ENCODE results near the gene SRP19. TPM values are rescaled to one million over a fixed set of nuclear protein-coding genes. Genes with fewer than 3 reads are reported as not detected.
A peak's percentile ranks its signal among the peaks of the same experiment; 100 is the strongest.

The SRP19 gene
- total and polyA plus RNA-seq, 5 donors from 2014 or later = 41.0 to 215 (median 173) TPM

- DNase-seq (no peak), ATAC-seq (ENCODE audit: low read depth in 2 of 2) (no peak)
- no peaks in the 10 kb centered on the region for H3K9me3 Mint-ChIP-seq
- H3K4me1 ChIP-seq (ENCODE audit: control insufficient read depth, insufficient read depth, low read length, poor library complexity, severe bottlenecking) = peaks cover 7% of the 10 kb centered on the region
- no peaks in the 10 kb centered on the region for H3K9me3 ChIP-seq (ENCODE audit: control insufficient read depth in 2 of 2, low read length in 2 of 2)
- no peak overlapping the region for H3K27ac ChIP-seq (ENCODE audit: insufficient read depth, low read length, poor library complexity, severe bottlenecking)
- no peak overlapping the region for H3K4me3 Mint-ChIP-seq
- peaks cover 44% of the 10 kb centered on the region for H3K36me3 ChIP-seq (ENCODE audit: control insufficient read depth, insufficient read depth, low read length)
- H3K4me1 Mint-ChIP-seq = peaks cover 26 to 49% (median 40%) of the 10 kb centered on the region in 4 donors
- H3K27ac Mint-ChIP-seq = peak overlapping the region in 1 of 3 donors; percentile 34
- H3K27me3 ChIP-seq (ENCODE audit: control insufficient read depth, insufficient read depth, low read length) = no peaks in the 10 kb centered on the region
- no peaks in the 10 kb centered on the region for H3K27me3 Mint-ChIP-seq
- peaks cover 30% of the 10 kb centered on the region for H3K36me3 Mint-ChIP-seq
- no peak overlapping the region for H3K4me3 ChIP-seq (ENCODE audit: low read depth, low read length)
Observed at GRCh38 chr5:112870966-112871365, 9.9 kb downstream of the SRP19 start.

DNA sequence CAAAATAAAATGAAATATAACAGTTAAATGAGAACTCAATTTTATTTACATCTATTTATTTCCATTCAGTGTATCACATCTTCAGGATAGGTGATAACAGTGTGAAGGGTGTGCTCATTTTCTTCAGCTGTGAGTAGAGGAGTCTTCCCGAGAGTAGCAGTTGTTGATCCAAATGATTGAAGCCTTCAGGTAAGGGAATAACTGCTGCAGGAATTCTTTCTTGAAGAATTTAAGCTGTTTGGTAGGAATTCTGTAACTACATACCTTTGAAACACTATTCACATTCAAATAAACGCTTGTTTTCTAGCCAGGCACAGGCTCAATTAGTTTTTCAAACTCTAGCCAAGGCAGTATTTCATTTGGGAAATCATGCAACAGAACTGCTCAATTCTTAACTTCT is 15.3 kb downstream of the SRP19 start:
- Mint-ChIP-seq H3K4me1 (peaks cover 28 to 45% (median 36%) of the 10 kb centered on the region in 4 donors), H3K4me3 (no peak overlapping the region), H3K27me3 (no peaks in the 10 kb centered on the region), H3K27ac (peak overlapping the region in 2 of 3 donors; percentile 67 to 94), H3K36me3 (peaks cover 19% of the 10 kb centered on the region), H3K9me3 (no peaks in the 10 kb centered on the region)
- H3K4me3 ChIP-seq (ENCODE audit: low read depth, low read length) = no peak overlapping the region
- no peak for ATAC-seq (ENCODE audit: low read depth in 2 of 2)
- H3K4me1 ChIP-seq (ENCODE audit: control insufficient read depth, insufficient read depth, low read length, poor library complexity, severe bottlenecking) = peaks cover 30% of the 10 kb centered on the region
- H3K36me3 ChIP-seq (ENCODE audit: control insufficient read depth, insufficient read depth, low read length) = peaks cover 32% of the 10 kb centered on the region
- H3K9me3 ChIP-seq (ENCODE audit: control insufficient read depth in 2 of 2, low read length in 2 of 2) = no peaks in the 10 kb centered on the region
- no peak overlapping the region for H3K27ac ChIP-seq (ENCODE audit: insufficient read depth, low read length, poor library complexity, severe bottlenecking)
- H3K27me3 ChIP-seq (ENCODE audit: control insufficient read depth, insufficient read depth, low read length) = no peaks in the 10 kb centered on the region
- no peak for DNase-seq

GRCh38 chr5:112878101-112878500 is 17.0 kb downstream of the SRP19 start:
- H3K36me3 ChIP-seq (ENCODE audit: control insufficient read depth, insufficient read depth, low read length) = peaks cover 44% of the 10 kb centered on the region
- ATAC-seq (ENCODE audit: low read depth in 2 of 2) (no peak), DNase-seq (no peak)
- no peaks in the 10 kb centered on the region for H3K27me3 ChIP-seq (ENCODE audit: control insufficient read depth, insufficient read depth, low read length)
- Mint-ChIP-seq H3K27ac (peak overlapping the region; percentile 38 to 94 (median 70)), H3K9me3 (no peaks in the 10 kb centered on the region), H3K36me3 (peaks cover 16% of the 10 kb centered on the region), H3K4me3 (peak overlapping the region in 1 of 4 donors; percentile 3), H3K27me3 (no peaks in the 10 kb centered on the region), H3K4me1 (peaks cover 22 to 40% (median 32%) of the 10 kb centered on the region in 4 donors)
- H3K9me3 ChIP-seq (ENCODE audit: control insufficient read depth in 2 of 2, low read length in 2 of 2) = no peaks in the 10 kb centered on the region
- peak overlapping the region; percentile 55 for H3K27ac ChIP-seq (ENCODE audit: insufficient read depth, low read length, poor library complexity, severe bottlenecking)
- peaks cover 30% of the 10 kb centered on the region for H3K4me1 ChIP-seq (ENCODE audit: control insufficient read depth, insufficient read depth, low read length, poor library complexity, severe bottlenecking)
- H3K4me3 ChIP-seq (ENCODE audit: low read depth, low read length) = peak overlapping the region; percentile 63

GRCh38 chr5:112878760-112879159 is 17.7 kb downstream of the SRP19 start:
- Histone ChIP-seq H3K36me3 (ENCODE audit: control insufficient read depth, insufficient read depth, low read length) (peaks cover 50% of the 10 kb centered on the region), H3K27me3 (ENCODE audit: control insufficient read depth, insufficient read depth, low read length) (no peaks in the 10 kb centered on the region), H3K4me3 (ENCODE audit: low read depth, low read length) (peak overlapping the region; percentile 63), H3K4me1 (ENCODE audit: control insufficient read depth, insufficient read depth, low read length, poor library complexity, severe bottlenecking) (peaks cover 30% of the 10 kb centered on the region), H3K9me3 (ENCODE audit: control insufficient read depth in 2 of 2, low read length in 2 of 2) (no peaks in the 10 kb centered on the region), H3K27ac (ENCODE audit: insufficient read depth, low read length, poor library complexity, severe bottlenecking) (peak overlapping the region; percentile 55)
- peaks cover 16% of the 10 kb centered on the region for H3K36me3 Mint-ChIP-seq
- ATAC-seq (ENCODE audit: low read depth in 2 of 2) = peak; percentile 92 to 93
- peak overlapping the region; percentile 70 to 94 (median 74) for H3K27ac Mint-ChIP-seq
- H3K9me3 Mint-ChIP-seq = no peaks in the 10 kb centered on the region
- H3K4me1 Mint-ChIP-seq = peaks cover 18 to 36% (median 30%) of the 10 kb centered on the region in 4 donors
- H3K27me3 Mint-ChIP-seq = no peaks in the 10 kb centered on the region
- peak; percentile 26 to 94 (median 37) for DNase-seq
- peak overlapping the region; percentile 0 to 66 (median 23) for H3K4me3 Mint-ChIP-seq

GRCh38 chr5:112880219-112880964 is 19.3 kb downstream of the SRP19 start:
- Histone ChIP-seq H3K4me3 (ENCODE audit: low read depth, low read length) (no peak overlapping the region), H3K36me3 (ENCODE audit: control insufficient read depth, insufficient read depth, low read length) (peaks cover 66% of the 10 kb centered on the region), H3K27me3 (ENCODE audit: control insufficient read depth, insufficient read depth, low read length) (no peaks in the 10 kb centered on the region), H3K27ac (ENCODE audit: insufficient read depth, low read length, poor library complexity, severe bottlenecking) (peak overlapping the region; percentile 44), H3K9me3 (ENCODE audit: control insufficient read depth in 2 of 2, low read length in 2 of 2) (no peaks in the 10 kb centered on the region), H3K4me1 (ENCODE audit: control insufficient read depth, insufficient read depth, low read length, poor library complexity, severe bottlenecking) (peaks cover 30% of the 10 kb centered on the region)
- Mint-ChIP-seq H3K4me1 (peaks cover 17 to 29% (median 27%) of the 10 kb centered on the region in 4 donors), H3K27me3 (no peaks in the 10 kb centered on the region), H3K36me3 (peaks cover 22% of the 10 kb centered on the region), H3K27ac (peak overlapping the region in 1 of 3 donors; percentile 91), H3K4me3 (peak overlapping the region in 1 of 4 donors; percentile 62), H3K9me3 (no peaks in the 10 kb centered on the region)
- ATAC-seq (ENCODE audit: low read depth in 2 of 2) = no peak
- no peak for DNase-seq

GRCh38 chr5:112883192-112883591 is 22.1 kb downstream of the SRP19 start:
- Histone ChIP-seq H3K36me3 (ENCODE audit: control insufficient read depth, insufficient read depth, low read length) (peaks cover 58% of the 10 kb centered on the region), H3K4me3 (ENCODE audit: low read depth, low read length) (no peak overlapping the region), H3K4me1 (ENCODE audit: control insufficient read depth, insufficient read depth, low read length, poor library complexity, severe bottlenecking) (peaks cover 40% of the 10 kb centered on the region), H3K27ac (ENCODE audit: insufficient read depth, low read length, poor library complexity, severe bottlenecking) (peak overlapping the region; percentile 37), H3K27me3 (ENCODE audit: control insufficient read depth, insufficient read depth, low read length) (no peaks in the 10 kb centered on the region), H3K9me3 (ENCODE audit: control insufficient read depth in 2 of 2, low read length in 2 of 2) (no peaks in the 10 kb centered on the region)
- peaks cover 16 to 40% (median 35%) of the 10 kb centered on the region in 4 donors for H3K4me1 Mint-ChIP-seq
- no peaks in the 10 kb centered on the region for H3K27me3 Mint-ChIP-seq
- H3K9me3 Mint-ChIP-seq = no peaks in the 10 kb centered on the region
- H3K36me3 Mint-ChIP-seq = peaks cover 32% of the 10 kb centered on the region
- ATAC-seq (ENCODE audit: low read depth in 2 of 2) = no peak
- no peak for DNase-seq
- no peak overlapping the region for H3K4me3 Mint-ChIP-seq
- H3K27ac Mint-ChIP-seq = no peak overlapping the region

DNA sequence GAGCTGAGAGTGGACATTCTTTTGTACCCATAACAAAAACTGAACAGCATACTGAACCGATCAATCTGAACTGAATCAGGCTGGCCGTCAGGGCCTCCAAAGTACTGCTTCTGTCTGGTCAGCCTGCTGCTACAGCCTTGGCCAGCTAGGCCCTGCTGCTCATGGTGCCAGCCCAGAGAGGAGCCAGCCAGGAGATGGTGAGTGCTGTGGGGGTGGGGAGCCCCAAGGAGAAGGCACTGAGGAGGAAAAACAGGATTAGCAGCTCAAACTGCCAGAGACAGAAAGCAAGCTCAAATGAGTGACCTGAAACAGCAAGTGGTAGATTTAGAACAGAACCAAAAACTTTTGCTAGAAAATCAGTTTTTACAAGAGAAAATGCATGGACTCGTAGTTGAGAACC is 23.9 kb downstream of the SRP19 start:
- no peaks in the 10 kb centered on the region for H3K27me3 ChIP-seq (ENCODE audit: control insufficient read depth, insufficient read depth, low read length)
- ATAC-seq (ENCODE audit: low read depth in 2 of 2) (no peak), DNase-seq (no peak)
- peaks cover 22% of the 10 kb centered on the region for H3K4me1 ChIP-seq (ENCODE audit: control insufficient read depth, insufficient read depth, low read length, poor library complexity, severe bottlenecking)
- Mint-ChIP-seq H3K4me1 (peaks cover 21 to 41% (median 33%) of the 10 kb centered on the region in 4 donors), H3K9me3 (no peaks in the 10 kb centered on the region), H3K36me3 (peaks cover 31% of the 10 kb centered on the region), H3K27me3 (no peaks in the 10 kb centered on the region), H3K27ac (peak overlapping the region in 2 of 3 donors; percentile 6 to 78), H3K4me3 (no peak overlapping the region)
- H3K4me3 ChIP-seq (ENCODE audit: low read depth, low read length) = no peak overlapping the region
- H3K27ac ChIP-seq (ENCODE audit: insufficient read depth, low read length, poor library complexity, severe bottlenecking) = no peak overlapping the region
- H3K9me3 ChIP-seq (ENCODE audit: control insufficient read depth in 2 of 2, low read length in 2 of 2) = no peaks in the 10 kb centered on the region
- H3K36me3 ChIP-seq (ENCODE audit: control insufficient read depth, insufficient read depth, low read length) = peaks cover 57% of the 10 kb centered on the region

Measured in CD4-positive, CD25-positive, alpha-beta regulatory T cell (primary cell).